Measurements from ENCODE around the gene TNS3.

GRCh38 chr7:47580175-47580706 is 1.7 kb downstream of the TNS3 start:
- no peak for TF ChIP-seq POLR2A (IDR thresholded peaks at IDR 0.05)
- TF ChIP-seq CTCF (IDR thresholded peaks at IDR 0.05 in 8 of 11, conservative IDR thresholded peaks at IDR 0.05 in 3 of 11), result no peak

Measured in spleen (tissue), 7 donors.